ENCODE measurements around the gene DDN. TPM values are rescaled to one million over a fixed set of nuclear protein-coding genes. Genes with fewer than 3 reads are reported as not detected.
A peak's percentile ranks its signal among the peaks of the same experiment; 100 is the strongest.

DDN gene
- total and polyA plus RNA-seq, 8 donors, result 0.03 to 0.12 (median 0.06) TPM; not detected in 3

DNA sequence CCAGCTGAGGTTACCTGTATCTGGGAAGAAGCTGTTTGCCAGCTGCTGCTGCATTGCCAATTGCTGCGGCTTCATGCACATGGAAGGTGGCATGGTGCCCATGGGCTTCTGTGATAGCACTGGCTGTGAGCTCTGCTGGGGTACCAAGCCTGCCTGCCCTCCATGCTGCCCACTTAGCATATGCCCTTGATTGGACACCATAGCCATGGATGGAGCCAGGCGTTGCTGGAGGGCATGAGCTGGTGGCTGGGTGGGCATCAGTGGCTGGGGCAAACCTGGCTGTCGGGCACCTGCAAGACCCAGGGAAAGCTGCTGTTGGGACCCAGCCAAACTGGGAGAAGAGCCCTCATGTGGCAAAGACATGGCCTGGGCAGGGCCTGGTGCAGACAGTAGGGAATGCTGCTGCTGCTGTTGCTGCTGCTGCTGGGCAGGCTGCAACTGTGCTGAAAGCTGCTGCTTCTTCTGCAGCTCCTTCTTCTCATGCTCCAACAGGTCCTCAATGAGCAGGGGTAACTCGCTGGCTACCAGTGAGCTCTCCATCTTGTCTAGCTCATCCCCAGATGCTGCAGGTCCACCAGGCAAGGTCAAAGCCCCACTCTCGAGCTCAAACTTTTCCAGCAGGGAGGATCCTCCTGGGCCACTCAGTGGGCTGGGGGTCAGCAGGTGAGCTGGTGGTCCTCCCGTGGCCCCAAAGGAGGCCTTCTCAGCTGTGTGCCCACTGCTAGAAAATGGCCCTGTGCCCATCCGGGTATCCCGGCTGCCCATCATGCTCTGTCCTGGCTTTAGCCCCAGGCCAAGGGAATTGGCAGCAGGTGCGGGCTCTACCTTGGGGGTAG is 38.2 kb upstream of the DDN start:
- H3K9me3 ChIP-seq, result no peaks in the 10 kb centered on the region
- 87 to 88% methylated on average over 9 of the region's 9 CpGs for WGBS, 2 donors
- H3K4me1 ChIP-seq, result no peaks in the 10 kb centered on the region
- TF ChIP-seq, protein P1, sequence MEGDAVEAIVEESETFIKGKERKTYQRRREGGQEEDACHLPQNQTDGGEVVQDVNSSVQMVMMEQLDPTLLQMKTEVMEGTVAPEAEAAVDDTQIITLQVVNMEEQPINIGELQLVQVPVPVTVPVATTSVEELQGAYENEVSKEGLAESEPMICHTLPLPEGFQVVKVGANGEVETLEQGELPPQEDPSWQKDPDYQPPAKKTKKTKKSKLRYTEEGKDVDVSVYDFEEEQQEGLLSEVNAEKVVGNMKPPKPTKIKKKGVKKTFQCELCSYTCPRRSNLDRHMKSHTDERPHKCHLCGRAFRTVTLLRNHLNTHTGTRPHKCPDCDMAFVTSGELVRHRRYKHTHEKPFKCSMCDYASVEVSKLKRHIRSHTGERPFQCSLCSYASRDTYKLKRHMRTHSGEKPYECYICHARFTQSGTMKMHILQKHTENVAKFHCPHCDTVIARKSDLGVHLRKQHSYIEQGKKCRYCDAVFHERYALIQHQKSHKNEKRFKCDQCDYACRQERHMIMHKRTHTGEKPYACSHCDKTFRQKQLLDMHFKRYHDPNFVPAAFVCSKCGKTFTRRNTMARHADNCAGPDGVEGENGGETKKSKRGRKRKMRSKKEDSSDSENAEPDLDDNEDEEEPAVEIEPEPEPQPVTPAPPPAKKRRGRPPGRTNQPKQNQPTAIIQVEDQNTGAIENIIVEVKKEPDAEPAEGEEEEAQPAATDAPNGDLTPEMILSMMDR (IDR thresholded peaks at IDR 0.05), result no peak
- intact Hi-C loops (cut with DNase I), result no loop called here
- no peak for FAIRE-seq
- no peaks in the 10 kb centered on the region for H3K27me3 ChIP-seq
- peaks cover 16 to 67% (median 23%) of the 10 kb centered on the region in 3 donors for H3K36me3 ChIP-seq
- H3K4me3 ChIP-seq, result no peak overlapping the region
- peak in 1 of 6 donors; percentile 46 for DNase-seq
- no peak overlapping the region for H3K27ac ChIP-seq
- ATAC-seq, result no peak

DNA sequence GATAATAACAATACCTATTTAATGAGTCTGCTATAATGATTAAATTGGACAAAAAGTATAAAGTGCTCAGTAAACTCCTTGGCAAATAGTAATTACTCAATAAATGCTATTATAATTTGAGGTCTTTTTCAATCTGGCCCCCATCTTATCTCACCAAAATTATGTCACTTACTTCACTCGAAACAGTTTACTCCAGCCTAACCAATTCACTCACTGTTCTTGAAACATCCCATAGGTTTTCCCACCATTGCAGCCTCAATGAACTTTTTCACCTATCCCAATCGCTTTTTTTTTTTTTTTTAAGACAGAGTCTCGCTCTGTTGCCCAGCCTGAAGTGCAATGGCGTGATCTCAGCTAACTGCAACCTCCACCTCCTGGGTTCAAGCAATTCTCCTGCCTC is 36.9 kb upstream of the DDN start:
- FAIRE-seq (no peak), ATAC-seq (no peak), DNase-seq (no peak)
- Histone ChIP-seq H3K36me3 (peaks cover 15 to 60% (median 15%) of the 10 kb centered on the region in 3 donors), H3K27ac (no peak overlapping the region), H3K9me3 (no peaks in the 10 kb centered on the region), H3K4me1 (no peaks in the 10 kb centered on the region), H3K4me3 (no peak overlapping the region), H3K27me3 (no peaks in the 10 kb centered on the region)
- intact Hi-C loops (cut with DNase I), result no loop called here
- TF ChIP-seq, protein P1 (IDR thresholded peaks at IDR 0.05), result no peak
- 85 to 86% methylated on average over 4 of the region's 4 CpGs for WGBS, 2 donors

DNA sequence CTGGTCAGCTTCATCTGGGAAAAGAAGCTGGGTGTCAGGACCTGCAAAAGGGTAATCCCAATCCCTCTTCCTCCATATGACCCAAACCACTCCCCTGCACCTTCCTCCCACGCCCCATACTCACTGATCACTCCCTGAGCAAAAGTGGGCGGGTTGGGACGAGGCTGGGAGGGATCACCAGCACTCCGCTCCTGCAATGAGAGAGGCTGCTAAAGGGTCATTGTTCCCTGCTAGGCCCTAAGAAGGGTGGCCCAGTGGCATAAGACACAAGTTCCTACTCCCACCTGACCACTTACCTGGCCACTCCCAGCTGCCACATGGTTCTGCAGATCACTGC is 35.1 kb upstream of the DDN start:
- DNase-seq, result no peak
- Histone ChIP-seq H3K36me3 (peaks cover 6 to 51% (median 7%) of the 10 kb centered on the region in 3 donors), H3K4me3 (no peak overlapping the region), H3K27me3 (no peaks in the 10 kb centered on the region), H3K4me1 (no peaks in the 10 kb centered on the region), H3K9me3 (no peaks in the 10 kb centered on the region), H3K27ac (no peak overlapping the region)
- TF ChIP-seq, protein P1 (IDR thresholded peaks at IDR 0.05), result no peak
- intact Hi-C loops (cut with DNase I), result no loop called here
- no peak for ATAC-seq
- FAIRE-seq, result no peak
- WGBS, 2 donors, result 93 to 98% methylated on average over 4 of the region's 4 CpGs

DNA sequence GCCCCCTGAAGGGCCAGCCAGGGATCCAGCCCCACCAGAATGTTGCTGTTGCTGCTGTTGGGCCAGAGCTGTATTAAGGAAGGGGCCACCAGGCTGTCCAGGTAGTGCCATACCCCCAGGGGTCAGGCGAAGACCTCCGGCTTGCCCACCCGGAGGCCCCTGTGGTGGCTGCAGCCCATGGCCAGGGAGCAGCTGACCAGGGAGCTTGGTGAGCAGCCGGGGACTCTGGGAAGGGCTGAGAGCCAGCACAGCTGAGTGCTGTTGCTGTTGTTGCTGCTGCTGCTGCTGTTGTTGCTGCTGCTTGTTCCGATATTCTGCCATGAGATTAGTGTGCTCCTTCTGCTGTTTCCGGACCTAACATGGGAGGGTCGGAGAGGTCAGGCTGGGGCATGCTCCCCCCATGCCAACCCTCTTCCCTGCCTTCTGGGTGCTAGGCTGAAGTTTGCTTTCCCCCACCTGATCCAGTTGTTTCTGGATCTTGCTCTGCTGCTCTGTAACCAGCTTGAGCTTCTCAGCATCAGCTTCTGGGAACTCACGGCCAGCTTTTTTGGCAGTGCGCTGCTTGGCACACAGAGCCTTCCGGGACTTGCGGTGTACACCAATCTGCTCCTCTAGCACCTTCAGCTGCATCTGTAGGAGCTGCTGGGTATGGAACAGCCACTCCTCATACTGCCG is 34.6 kb upstream of the DDN start:
- 84 to 86% methylated on average over 12 of the region's 12 CpGs for WGBS, 2 donors
- DNase-seq (no peak), ATAC-seq (peak in 1 of 4 donors; percentile 3), FAIRE-seq (no peak)
- Histone ChIP-seq H3K27me3 (no peaks in the 10 kb centered on the region), H3K4me3 (no peak overlapping the region), H3K4me1 (no peaks in the 10 kb centered on the region), H3K36me3 (peaks cover 6 to 46% (median 7%) of the 10 kb centered on the region in 3 donors), H3K27ac (no peak overlapping the region), H3K9me3 (no peaks in the 10 kb centered on the region)
- TF ChIP-seq, protein P1 (IDR thresholded peaks at IDR 0.05), result no peak
- intact Hi-C loops (cut with DNase I), result no loop called here

Data from pancreas (tissue), 10 donors.